NCI-H526 treated with DMSO at 0.1 percent for 48 hours (cell line): ENCODE measurements around the gene CENPP.
"Not testable (repeated sequence)": the region's sequence is repeated elsewhere in the genome, so short reads cannot be mapped to it uniquely, and the experiment has no call there.

Source experiments
- DNase-seq: peaks from one replicate; lab custom pipeline; 2025; lab: John Stamatoyannopoulos, UW

CENPP gene

GRCh38 chr9:92616199-92616641, 290.5 kb downstream of the CENPP start:
- no peak for DNase-seq

GRCh38 chr9:92616655-92617111, 290.9 kb downstream of the CENPP start:
- no peak for DNase-seq

GRCh38 chr9:92617195-92617813, 291.6 kb downstream of the CENPP start:
- DNase-seq, result no peak

- DNase-seq, result no peak
Observed at GRCh38 chr9:92617951-92618510, 292.3 kb downstream of the CENPP start.

- DNase-seq, result no peak
Observed at GRCh38 chr9:92618633-92619225, 293.0 kb downstream of the CENPP start.

- DNase-seq, result no peak
Observed at GRCh38 chr9:92619601-92620300, 294.0 kb downstream of the CENPP start.

GRCh38 chr9:92620845-92621244, 295.1 kb downstream of the CENPP start:
- no peak for DNase-seq

GRCh38 chr9:92623936-92624335, 298.2 kb downstream of the CENPP start:
- DNase-seq, result not testable (repeated sequence)

GRCh38 chr9:92626484-92626883, 300.7 kb downstream of the CENPP start:
- DNase-seq, result no peak

- no peak for DNase-seq
Observed at GRCh38 chr9:92627651-92628050, 301.9 kb downstream of the CENPP start.

- no peak for DNase-seq
Observed at GRCh38 chr9:92631452-92632343, 305.9 kb downstream of the CENPP start.

- no peak for DNase-seq
Observed at GRCh38 chr9:92632641-92633040, 306.9 kb downstream of the CENPP start.

- no peak for DNase-seq
Observed at GRCh38 chr9:92633614-92634278, 308.0 kb downstream of the CENPP start.

GRCh38 chr9:92634712-92635605, 309.2 kb downstream of the CENPP start:
- DNase-seq, result no peak

GRCh38 chr9:92635760-92636159, 310.0 kb downstream of the CENPP start:
- no peak for DNase-seq

GRCh38 chr9:92636627-92637026, 310.9 kb downstream of the CENPP start:
- no peak for DNase-seq

- DNase-seq, result no peak
Observed at GRCh38 chr9:92637326-92637725, 311.6 kb downstream of the CENPP start.

GRCh38 chr9:92637886-92638620, 312.3 kb downstream of the CENPP start:
- DNase-seq, result no peak

GRCh38 chr9:92638621-92639101, 312.9 kb downstream of the CENPP start:
- DNase-seq, result no peak
